GF-D8 (cell line): ENCODE results near the gene MAT1A.
"Not testable (repeated sequence)": the region's sequence is repeated elsewhere in the genome, so short reads cannot be mapped to it uniquely, and the experiment has no call there.

Experiments used
- DNase-seq: peaks from one replicate; lab custom pipeline; 2025; lab: John Stamatoyannopoulos, UW

The MAT1A gene

DNA sequence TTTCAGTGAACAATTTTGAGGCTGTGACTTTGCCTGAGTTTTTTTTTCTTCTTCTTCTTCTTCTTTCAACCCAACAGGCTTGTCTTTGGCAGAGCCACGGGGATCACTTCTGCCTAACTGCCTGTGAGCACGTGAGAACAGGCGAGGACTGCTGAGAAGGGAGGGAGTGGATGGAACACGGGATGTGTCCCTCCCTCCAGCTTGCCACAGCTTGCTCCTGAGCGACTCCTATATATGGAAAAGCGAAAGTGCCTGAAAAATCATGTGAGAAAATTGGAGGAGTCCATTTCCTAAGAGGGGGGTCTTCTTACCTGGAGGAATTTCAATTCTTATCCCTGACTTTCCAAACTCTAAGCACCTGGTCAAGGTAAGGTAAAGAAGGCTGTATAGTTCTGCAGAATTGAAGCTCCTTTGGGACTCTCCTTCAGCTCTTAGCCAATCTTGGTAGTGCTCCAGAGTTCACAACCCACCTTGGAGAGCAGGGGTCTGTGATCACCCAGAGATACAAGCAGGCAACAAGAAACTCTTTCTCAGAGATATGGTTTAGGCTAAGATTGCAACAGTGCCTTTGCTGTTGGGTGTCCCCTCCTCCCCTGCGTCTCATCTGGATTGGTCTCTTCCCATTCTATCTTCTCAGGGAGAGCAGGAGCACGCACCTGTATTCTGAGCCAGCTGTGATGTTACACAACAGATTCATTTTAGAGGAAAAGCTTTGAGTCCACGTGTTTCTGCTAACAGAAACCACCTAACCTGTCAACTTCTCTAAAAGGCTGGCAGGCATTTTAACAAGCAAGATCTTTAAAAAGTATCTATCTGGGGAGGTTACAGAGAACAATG lies at the start of gene MAT1A:
Gene MAT1A, minus strand, starts transcription at position 208 of the 837 bp plus-strand sequence. CDS start 235 bp downstream, outside the sequence.
- no peak for DNase-seq

DNA sequence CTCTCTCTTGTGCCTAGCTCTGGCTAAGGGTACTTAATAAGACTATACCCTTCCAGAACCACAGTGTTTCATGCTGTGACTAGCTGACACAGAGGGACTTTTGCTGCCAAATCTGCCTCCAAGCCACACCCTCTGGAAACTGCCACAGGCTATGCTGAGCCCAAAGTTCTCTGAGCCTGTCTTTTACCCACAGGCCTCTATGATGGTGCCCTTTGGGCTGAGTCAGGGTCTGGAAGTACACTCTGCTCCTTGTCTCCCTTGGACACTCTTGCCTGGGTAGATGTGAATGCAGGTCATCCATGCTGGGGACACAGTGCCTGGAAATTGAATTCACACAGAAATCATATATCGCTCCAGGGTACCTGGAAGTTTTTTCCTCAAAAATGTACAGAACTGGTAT lies 44.5 kb upstream of the MAT1A start:
- DNase-seq = no peak

DNA sequence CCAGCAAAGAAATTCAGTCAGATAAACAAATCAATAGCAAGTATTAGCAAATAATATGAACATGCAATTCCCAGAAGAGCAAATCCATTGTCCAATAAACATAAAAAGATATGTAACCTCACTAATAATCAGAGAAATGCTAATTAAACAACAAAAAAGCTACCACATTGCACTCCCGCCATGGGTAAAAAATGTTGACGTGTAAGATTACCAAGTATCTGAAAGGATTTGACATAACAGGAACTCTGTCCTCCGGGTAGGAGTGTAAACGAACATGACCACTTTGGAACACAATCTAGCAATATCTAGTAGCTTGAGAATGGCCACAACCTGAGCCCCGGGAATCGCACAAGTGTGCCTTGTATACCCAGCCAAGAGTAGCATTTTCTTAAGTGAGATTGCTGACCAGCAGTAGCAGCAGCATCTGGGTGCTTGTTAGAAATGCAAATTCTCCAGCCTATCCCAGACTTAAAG lies 35.5 kb upstream of the MAT1A start:
- no peak for DNase-seq

DNA sequence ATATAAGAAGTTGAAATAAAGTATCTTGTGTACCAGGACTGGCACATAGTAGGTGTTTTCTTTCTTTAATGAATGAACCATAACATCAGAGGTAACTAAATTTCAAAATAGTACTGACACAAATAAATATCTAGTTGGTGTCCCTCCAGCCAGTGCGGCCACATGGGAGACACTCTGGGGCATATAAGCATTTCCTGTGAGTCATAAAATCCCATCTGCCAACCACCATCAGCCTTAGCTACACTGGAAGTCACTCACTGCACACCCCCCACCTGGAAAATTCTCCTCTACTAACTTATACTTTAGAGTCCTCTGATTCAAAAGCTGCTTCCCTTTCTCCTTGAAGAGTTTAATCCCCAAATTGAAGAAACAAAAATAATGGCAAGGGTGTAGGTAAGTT lies 34.6 kb upstream of the MAT1A start:
- DNase-seq = no peak

- DNase-seq = no peak
These were observed 33.9 kb upstream of the MAT1A start for GRCh38 chr10:80323311-80323710.

GRCh38 chr10:80322711-80323110 lies 33.3 kb upstream of the MAT1A start:
- no peak for DNase-seq

GRCh38 chr10:80322158-80322557 lies 32.7 kb upstream of the MAT1A start:
- DNase-seq = no peak

DNA sequence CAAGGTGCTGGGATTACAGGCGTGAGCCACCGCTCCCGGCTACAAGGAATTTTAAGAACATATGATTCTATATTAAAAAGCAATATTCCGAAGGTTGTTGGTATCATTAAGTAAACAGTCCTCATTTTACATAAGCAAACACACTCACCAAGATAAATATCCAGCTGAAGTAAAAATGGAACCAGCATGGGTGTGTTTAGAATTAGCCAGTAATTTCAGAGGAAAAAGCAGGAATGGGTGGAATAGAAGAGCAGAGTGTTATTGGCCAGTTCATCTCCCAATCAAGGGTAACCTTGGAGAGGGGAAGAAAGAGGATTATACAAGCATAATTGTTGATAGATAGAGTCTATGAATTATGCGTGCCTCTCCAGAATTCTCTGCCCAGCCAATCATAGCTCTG lies 31.7 kb upstream of the MAT1A start:
- DNase-seq = no peak

- no peak for DNase-seq
These were observed 30.9 kb upstream of the MAT1A start for GRCh38 chr10:80320377-80320776.

DNA sequence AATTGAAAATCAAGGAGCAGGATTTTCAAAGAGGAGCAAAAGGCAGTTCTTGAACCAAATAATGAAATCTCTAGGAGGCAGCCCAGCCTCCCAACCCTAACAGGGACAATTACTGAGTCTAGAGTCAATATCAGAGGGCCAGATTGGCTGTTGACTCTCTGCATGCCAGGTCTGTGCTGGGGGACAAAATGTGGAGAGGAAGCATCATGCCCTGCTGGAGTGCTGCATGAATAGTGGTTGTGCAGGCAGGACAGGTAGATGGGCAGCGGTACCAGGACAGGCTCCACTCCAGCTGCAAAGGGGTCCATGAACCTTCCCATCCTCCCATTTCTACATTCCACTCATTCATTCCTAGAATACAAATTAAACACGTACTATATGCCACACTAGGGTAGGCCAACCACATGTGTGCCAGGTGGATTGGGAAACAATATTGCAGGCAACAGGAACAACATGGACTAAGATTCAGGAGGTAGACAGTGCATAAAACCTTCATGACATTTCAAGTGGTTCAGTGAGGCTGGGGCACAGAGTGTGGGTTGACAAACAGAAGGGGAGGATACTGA lies 30.4 kb upstream of the MAT1A start:
- DNase-seq = no peak

- no peak for DNase-seq
These were observed 29.9 kb upstream of the MAT1A start for GRCh38 chr10:80319318-80319717.

GRCh38 chr10:80318742-80319141 lies 29.3 kb upstream of the MAT1A start:
- no peak for DNase-seq

- no peak for DNase-seq
These were observed 25.9 kb upstream of the MAT1A start for GRCh38 chr10:80315391-80315790.

- DNase-seq = no peak
These were observed 24.1 kb upstream of the MAT1A start for GRCh38 chr10:80313523-80313922.

DNA sequence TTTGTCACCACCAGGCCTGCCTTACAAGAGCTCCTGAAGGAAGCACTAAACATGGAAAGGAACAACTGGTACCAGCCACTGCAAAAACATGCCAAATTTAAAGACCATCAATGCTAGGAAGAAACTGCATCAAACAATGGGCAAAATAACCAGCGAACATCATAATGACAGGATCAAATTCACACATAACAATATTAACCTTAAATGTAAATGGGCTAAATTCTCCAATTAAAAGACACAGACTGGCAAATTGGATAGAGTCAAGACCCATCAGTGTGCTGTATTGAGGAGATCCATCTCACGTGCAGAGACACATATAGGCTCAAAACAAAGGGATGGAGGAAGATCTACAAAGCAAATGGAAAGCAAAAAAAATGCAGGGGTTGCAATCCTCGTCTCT lies 16.5 kb upstream of the MAT1A start:
- DNase-seq = not testable (repeated sequence)

DNA sequence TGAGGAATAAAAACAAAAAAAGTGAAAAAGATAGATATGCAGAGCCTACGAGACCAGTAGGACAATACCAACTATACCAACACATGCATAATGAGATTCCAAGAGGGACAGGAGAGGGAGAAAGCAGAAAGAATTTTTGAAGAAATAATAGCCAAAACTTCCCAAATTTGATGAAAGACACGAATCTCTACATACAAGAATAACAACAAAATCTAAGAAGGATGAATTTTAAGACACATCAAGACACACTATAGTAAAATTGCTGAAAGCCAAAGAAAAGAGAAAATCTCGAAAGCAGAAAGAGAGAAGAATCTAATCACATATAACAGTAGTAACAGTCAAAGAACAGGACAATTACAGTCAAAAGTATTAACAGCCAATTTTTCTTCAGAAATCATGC lies 7.5 kb upstream of the MAT1A start:
- no peak for DNase-seq

- DNase-seq = no peak
These were observed 3.3 kb upstream of the MAT1A start for GRCh38 chr10:80292607-80293239.

DNA sequence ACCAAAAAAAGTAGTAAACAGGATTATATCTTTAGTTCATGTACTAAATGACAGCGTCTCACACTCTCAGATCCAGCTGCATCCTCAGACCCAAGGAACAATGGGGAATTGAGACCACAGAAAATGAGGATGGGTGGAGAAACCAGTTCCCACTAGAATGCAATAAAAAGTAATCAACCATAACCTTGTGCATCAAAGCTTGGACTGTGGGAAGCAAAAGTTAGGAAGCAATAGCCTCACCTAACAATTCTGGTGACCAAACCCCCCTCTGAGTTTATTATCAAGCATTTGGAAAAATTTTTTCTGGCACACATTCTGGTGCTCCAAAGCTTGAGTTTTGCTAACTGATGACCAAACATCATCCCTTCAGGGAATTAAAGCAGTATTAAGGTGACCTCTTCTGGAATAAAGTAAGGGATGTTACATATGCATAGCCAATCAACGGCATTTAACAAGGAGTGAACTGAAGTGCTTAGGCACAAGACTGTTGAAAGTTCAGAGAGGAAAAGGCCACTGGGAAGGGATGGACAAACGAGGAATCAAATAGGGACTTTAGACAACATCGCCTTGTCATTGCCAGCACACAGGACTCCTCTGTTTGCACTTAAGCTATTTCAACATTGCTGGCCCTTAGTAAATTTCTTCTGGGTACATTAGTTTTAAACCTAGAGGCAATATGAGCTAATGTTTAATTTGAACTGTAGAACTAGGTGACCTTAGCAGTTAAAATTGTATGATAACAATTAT lies 1.2 kb upstream of the MAT1A start:
- DNase-seq = no peak

DNA sequence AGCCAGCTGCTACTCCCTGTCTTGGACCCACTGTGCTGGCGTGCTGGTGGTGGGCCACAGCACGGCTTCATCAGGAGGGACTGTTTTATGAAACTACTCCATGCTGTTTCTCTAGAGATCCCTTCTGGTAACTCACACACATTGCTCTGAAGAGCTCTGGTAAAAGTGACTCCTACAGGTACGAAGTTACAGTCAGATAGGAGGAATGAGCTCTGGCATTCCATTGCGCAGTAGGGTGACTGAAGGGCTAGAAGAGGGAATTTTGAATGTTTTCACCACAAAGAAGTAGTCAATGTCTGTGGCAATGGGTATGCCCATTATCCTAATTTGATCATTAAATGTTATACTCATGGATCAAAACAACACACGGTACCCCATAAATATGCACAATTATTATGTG lies 609 bp downstream of the MAT1A start:
- no peak for DNase-seq

GRCh38 chr10:80284522-80284921 lies 4.9 kb downstream of the MAT1A start:
- no peak for DNase-seq

GRCh38 chr10:80283536-80284199 lies 5.8 kb downstream of the MAT1A start:
- DNase-seq = no peak

- no peak for DNase-seq
These were observed 6.3 kb downstream of the MAT1A start for GRCh38 chr10:80283119-80283518.
